GM19395 (cell line): ENCODE results near the gene ANKRD13B.
A peak's percentile ranks its signal among the peaks of the same experiment; 100 is the strongest.
"Not testable (repeated sequence)": the region's sequence is repeated elsewhere in the genome, so short reads cannot be mapped to it uniquely, and the experiment has no call there.

ENCODE experiments used
- ATAC-seq: cut with Tn5 transposase; IDR thresholded peaks from one replicate; pipeline ENCODE4 v1.9.1; 2021; ENCODE audit warnings: mild to moderate bottlenecking, moderate library complexity; ENCODE audit not compliant: unreplicated experiment

ANKRD13B gene

GRCh38 chr17:29592850-29593551 is at the start of gene ANKRD13B:
Gene ANKRD13B (plus strand): TSS chr17:29593132. CDS start chr17:29593622, 490 bp downstream.
- ATAC-seq: no peak

GRCh38 chr17:29544066-29544465 is 48.9 kb upstream of the ANKRD13B start:
- ATAC-seq: no peak

GRCh38 chr17:29546085-29546484 is 46.8 kb upstream of the ANKRD13B start:
- no peak for ATAC-seq

GRCh38 chr17:29546830-29547229 is 46.1 kb upstream of the ANKRD13B start:
- no peak for ATAC-seq

- ATAC-seq: no peak
Measured at GRCh38 chr17:29549177-29549923, 43.6 kb upstream of the ANKRD13B start.

- ATAC-seq: no peak
Measured at GRCh38 chr17:29555840-29556239, 37.1 kb upstream of the ANKRD13B start.

- ATAC-seq: no peak
Measured at GRCh38 chr17:29557085-29557738, 35.7 kb upstream of the ANKRD13B start.

- ATAC-seq: no peak
Measured at GRCh38 chr17:29557739-29558116, 35.2 kb upstream of the ANKRD13B start.

- not testable (repeated sequence) for ATAC-seq
Measured at GRCh38 chr17:29558139-29558538, 34.8 kb upstream of the ANKRD13B start.

GRCh38 chr17:29559640-29560039 is 33.3 kb upstream of the ANKRD13B start:
- no peak for ATAC-seq

GRCh38 chr17:29560316-29560715 is 32.6 kb upstream of the ANKRD13B start:
- no peak for ATAC-seq

- ATAC-seq: no peak
Measured at GRCh38 chr17:29561554-29562517, 31.1 kb upstream of the ANKRD13B start.

- ATAC-seq: no peak
Measured at GRCh38 chr17:29562615-29563014, 30.3 kb upstream of the ANKRD13B start.

- no peak for ATAC-seq
Measured at GRCh38 chr17:29563816-29564215, 29.1 kb upstream of the ANKRD13B start.

GRCh38 chr17:29565643-29566472 is 27.1 kb upstream of the ANKRD13B start:
- ATAC-seq: no peak

- ATAC-seq: no peak
Measured at GRCh38 chr17:29566473-29567303, 26.2 kb upstream of the ANKRD13B start, which contains the start of gene ABHD15. Gene ABHD15 (minus strand): TSS chr17:29567037. CDS start chr17:29566966, 71 bp downstream.

- ATAC-seq: no peak
Measured at GRCh38 chr17:29567304-29567553, 25.7 kb upstream of the ANKRD13B start.

- peak; percentile 51 for ATAC-seq
Measured at GRCh38 chr17:29567554-29568330, 25.2 kb upstream of the ANKRD13B start.
